ENCODE results near the gene PFN3. TPM values are rescaled to one million over a fixed set of nuclear protein-coding genes. Genes with fewer than 3 reads are reported as not detected.

The PFN3 gene
- total RNA-seq, 1 donor from 2014 or later: not detected

DNA sequence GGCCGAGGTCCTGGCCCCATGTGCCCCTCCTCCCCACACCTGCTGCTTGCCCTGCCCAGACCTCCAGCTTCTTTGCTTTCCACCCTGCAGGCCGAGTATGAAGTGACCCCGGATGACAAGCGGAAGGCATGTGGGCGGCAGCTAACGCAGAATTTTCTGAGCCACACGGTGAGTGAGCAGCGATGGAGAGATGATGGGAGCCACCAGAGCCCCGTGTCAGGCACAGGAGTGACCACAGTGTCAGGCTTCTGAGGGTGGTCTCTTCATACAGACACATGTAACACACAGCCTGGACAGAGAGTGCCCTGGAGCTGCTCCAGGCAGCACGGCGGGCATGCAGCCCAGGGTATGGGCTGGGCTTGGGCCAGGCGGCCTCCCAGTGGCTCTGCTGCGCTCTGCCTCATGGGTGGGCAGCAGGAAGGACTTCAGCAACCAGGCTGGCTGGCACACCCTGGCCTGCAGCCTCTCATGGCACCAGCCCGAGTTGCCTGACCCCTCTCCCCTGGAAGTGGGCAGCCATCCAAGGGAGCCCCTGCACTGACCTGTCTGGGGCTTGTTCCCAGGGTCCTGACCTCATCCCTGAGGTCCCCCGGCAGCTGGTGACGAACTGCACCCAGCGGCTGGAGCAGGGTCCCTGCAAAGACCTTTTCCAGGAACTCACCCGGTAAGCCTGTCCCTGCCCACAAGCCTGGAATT, 31.8 kb upstream of the PFN3 start:
- Mint-ChIP-seq H3K27me3 (ENCODE audit: unreplicated experiment) (no peaks in the 10 kb centered on the region), H3K9me3 (ENCODE audit: unreplicated experiment) (no peaks in the 10 kb centered on the region), H3K4me3 (ENCODE audit: unreplicated experiment) (no peak overlapping the region), H3K4me1 (ENCODE audit: unreplicated experiment) (peaks cover 13% of the 10 kb centered on the region), H3K27ac (ENCODE audit: unreplicated experiment) (no peak overlapping the region), H3K36me3 (ENCODE audit: unreplicated experiment) (peaks cover 17% of the 10 kb centered on the region)
- TF ChIP-seq, protein P1, sequence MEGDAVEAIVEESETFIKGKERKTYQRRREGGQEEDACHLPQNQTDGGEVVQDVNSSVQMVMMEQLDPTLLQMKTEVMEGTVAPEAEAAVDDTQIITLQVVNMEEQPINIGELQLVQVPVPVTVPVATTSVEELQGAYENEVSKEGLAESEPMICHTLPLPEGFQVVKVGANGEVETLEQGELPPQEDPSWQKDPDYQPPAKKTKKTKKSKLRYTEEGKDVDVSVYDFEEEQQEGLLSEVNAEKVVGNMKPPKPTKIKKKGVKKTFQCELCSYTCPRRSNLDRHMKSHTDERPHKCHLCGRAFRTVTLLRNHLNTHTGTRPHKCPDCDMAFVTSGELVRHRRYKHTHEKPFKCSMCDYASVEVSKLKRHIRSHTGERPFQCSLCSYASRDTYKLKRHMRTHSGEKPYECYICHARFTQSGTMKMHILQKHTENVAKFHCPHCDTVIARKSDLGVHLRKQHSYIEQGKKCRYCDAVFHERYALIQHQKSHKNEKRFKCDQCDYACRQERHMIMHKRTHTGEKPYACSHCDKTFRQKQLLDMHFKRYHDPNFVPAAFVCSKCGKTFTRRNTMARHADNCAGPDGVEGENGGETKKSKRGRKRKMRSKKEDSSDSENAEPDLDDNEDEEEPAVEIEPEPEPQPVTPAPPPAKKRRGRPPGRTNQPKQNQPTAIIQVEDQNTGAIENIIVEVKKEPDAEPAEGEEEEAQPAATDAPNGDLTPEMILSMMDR (IDR thresholded peaks at IDR 0.05): no peak
- no peak for DNase-seq (ENCODE audit: extremely low spot score, unreplicated experiment)

DNA sequence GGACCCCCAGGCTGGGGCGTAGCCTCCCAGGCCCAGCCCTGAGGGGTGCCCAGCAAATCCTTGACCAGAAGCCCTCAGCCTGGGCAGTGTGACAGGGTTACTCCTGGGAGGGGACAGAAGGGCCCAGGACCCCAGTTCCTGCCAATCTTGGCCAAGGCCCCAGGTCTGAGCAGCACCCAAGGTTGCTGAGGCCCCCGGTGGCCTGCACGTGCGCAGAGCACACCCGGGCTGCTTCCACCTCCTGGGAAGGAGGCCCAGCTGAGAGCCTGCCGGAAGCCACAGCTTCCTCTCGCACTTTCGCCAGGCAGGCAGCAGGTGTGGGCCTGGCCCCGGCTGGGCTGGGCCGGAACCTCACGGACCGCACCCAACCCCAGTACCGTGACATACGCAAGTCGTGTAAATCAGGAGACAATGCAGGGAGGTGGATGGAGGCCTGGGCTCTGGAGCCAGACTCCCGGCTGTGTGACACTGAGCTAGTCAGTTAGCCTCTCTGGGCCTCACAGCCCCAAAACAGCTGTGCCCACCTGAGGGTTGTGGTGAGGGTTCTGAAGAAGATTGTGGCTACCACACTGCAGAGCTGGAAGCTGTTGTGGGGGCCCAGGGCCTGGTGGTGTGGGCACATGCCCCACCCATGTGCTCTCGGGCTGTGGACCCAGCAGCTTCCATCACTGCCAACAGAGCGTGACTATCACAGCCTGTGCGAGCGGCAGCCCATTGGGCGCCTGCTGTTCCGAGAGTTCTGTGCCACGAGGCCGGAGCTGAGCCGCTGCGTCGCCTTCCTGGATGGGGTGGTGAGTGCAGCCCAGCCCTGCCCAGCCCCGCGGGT, 31.1 kb upstream of the PFN3 start:
- TF ChIP-seq, protein P1 (IDR thresholded peaks at IDR 0.05): no peak
- no peaks in the 10 kb centered on the region for H3K27me3 Mint-ChIP-seq (ENCODE audit: unreplicated experiment)
- H3K4me1 Mint-ChIP-seq (ENCODE audit: unreplicated experiment): peaks cover 15% of the 10 kb centered on the region
- H3K9me3 Mint-ChIP-seq (ENCODE audit: unreplicated experiment): no peaks in the 10 kb centered on the region
- no peak overlapping the region for H3K27ac Mint-ChIP-seq (ENCODE audit: unreplicated experiment)
- no peak for DNase-seq (ENCODE audit: extremely low spot score, unreplicated experiment)
- H3K4me3 Mint-ChIP-seq (ENCODE audit: unreplicated experiment): no peak overlapping the region
- peaks cover 15% of the 10 kb centered on the region for H3K36me3 Mint-ChIP-seq (ENCODE audit: unreplicated experiment)

DNA sequence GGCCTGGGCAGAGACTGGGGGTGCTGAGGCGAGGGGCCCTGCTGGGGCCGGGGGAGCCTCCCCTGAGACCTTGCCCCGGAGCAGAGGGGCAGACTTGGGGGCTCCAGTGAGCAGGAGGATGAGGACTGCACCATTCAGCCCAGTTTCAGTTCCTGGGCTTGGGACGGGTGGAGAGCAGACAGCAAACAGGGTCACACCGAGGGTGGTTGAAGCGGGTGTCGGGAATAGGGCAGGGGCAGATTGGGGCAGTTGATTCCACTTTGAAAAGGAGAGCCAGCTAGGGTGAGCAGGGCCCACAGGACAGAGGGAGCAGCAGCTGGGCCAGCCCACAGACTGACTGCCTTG, 30.5 kb upstream of the PFN3 start:
- peaks cover 15% of the 10 kb centered on the region for H3K36me3 Mint-ChIP-seq (ENCODE audit: unreplicated experiment)
- peaks cover 17% of the 10 kb centered on the region for H3K4me1 Mint-ChIP-seq (ENCODE audit: unreplicated experiment)
- no peak overlapping the region for H3K4me3 Mint-ChIP-seq (ENCODE audit: unreplicated experiment)
- H3K27ac Mint-ChIP-seq (ENCODE audit: unreplicated experiment): no peak overlapping the region
- no peaks in the 10 kb centered on the region for H3K9me3 Mint-ChIP-seq (ENCODE audit: unreplicated experiment)
- DNase-seq (ENCODE audit: extremely low spot score, unreplicated experiment): no peak
- no peaks in the 10 kb centered on the region for H3K27me3 Mint-ChIP-seq (ENCODE audit: unreplicated experiment)
- TF ChIP-seq, protein P1 (IDR thresholded peaks at IDR 0.05): no peak

DNA sequence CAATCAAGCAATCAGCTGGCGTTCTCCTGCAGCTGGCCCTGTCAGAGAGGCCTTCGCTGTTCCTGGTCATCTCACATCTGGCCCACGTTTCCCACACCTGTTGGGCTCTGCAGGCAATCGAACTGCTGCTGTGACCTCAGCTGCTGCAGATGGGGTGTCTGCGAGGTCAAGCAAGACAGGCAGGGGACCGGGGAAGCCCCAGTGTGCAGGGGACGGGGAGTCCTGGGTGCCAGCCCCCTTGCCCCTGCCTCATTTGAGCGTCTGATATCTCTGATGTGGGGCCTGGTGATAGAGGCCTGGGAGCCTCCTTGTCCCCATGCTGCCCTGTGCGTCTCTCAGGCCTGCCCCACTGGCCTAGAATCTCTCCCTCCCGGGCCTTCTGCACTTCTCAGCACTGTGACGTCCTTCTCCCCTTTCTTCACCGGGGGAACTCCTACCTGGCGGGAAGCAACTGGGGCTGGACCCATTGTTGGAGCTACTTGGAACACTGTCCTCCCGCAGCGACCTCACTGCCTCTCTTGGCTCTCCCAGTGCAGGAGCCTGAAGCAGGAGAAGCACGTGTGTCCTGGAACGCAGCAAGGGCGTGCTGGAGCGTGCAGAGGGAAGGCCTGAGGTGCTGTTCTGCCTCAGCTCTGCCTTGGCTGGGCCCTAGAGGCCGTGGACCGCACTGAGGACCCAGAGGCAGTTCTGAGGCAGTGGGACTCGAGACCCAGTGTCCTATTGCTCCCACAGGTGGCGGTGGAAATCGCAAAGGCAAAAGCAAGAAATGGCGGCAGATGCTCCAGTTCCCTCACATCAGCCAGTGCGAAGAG, 29.9 kb upstream of the PFN3 start:
- TF ChIP-seq, protein P1 (IDR thresholded peaks at IDR 0.05): no peak
- H3K9me3 Mint-ChIP-seq (ENCODE audit: unreplicated experiment): no peaks in the 10 kb centered on the region
- no peak for DNase-seq (ENCODE audit: extremely low spot score, unreplicated experiment)
- no peak overlapping the region for H3K4me3 Mint-ChIP-seq (ENCODE audit: unreplicated experiment)
- H3K27me3 Mint-ChIP-seq (ENCODE audit: unreplicated experiment): no peaks in the 10 kb centered on the region
- peaks cover 15% of the 10 kb centered on the region for H3K36me3 Mint-ChIP-seq (ENCODE audit: unreplicated experiment)
- peaks cover 22% of the 10 kb centered on the region for H3K4me1 Mint-ChIP-seq (ENCODE audit: unreplicated experiment)
- H3K27ac Mint-ChIP-seq (ENCODE audit: unreplicated experiment): no peak overlapping the region
